HS-27A (cell line): Measurements from ENCODE around the gene CLCN5.
A peak's percentile ranks its signal among the peaks of the same experiment; 100 is the strongest.

Experiments
- DNase-seq: peaks from one replicate; pipeline ENCODE4 v3.0.0-alpha.2; 2012; ENCODE audit warnings: low read depth, missing footprints

Gene CLCN5

DNA sequence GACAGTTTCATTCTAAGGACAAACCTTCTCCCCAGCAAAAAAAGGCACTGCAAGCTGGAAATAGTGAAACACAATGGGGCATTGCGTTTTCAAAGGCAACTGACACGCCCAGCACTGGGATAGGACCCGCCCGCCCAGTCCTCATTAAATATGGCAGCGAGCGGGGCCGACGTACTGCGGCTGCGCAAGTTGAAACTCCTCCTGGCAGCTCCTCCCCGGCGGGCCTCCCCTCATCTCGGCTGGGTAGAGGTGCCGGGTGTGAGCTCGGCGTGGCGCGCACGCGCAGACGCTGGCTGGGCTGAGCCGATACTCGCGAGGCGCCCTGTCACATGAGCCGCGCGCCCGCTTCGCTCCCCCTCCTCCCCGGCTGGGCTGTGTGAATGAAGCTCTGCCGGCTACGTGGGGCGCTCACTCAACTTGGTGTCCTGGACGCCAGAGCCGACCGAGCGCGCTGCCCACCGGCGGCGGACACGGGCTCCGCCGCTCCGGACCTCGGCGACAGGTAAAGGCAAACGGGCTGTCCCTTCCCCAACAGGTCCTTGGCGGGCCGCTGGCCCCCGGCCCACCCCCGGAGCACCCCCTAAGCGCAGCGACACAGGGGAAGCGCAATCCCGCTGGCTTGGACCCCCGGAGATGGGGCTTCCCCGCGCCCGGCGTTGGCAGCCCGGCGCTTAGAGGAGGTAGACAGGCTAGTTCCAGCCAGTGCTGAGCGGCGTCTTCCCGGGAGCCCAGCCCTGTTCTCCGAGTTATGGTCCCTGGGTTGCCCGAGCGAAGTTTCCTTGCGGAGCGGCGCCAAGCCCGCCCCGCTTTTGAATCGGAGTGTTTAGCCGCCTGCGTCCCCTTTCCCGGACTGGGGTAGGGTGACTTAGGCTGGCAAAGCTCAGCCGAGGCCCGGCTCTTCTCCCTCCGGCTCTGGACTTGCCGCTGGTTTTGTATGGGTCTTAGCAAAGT lies at the start of gene CLCN5:
Gene CLCN5 (plus strand): TSS at position 306 of the 951 bp plus-strand sequence. CDS start 2,703 bp downstream, outside the sequence.
- peak; percentile 47 for DNase-seq

- peak; percentile 1 for DNase-seq
These were observed 45.6 kb upstream of the CLCN5 start for GRCh38 chrX:49876750-49877149.

- DNase-seq: no peak
These were observed 44.8 kb upstream of the CLCN5 start for GRCh38 chrX:49877397-49878101.

- no peak for DNase-seq
These were observed 44.1 kb upstream of the CLCN5 start for GRCh38 chrX:49878128-49878833.

DNA sequence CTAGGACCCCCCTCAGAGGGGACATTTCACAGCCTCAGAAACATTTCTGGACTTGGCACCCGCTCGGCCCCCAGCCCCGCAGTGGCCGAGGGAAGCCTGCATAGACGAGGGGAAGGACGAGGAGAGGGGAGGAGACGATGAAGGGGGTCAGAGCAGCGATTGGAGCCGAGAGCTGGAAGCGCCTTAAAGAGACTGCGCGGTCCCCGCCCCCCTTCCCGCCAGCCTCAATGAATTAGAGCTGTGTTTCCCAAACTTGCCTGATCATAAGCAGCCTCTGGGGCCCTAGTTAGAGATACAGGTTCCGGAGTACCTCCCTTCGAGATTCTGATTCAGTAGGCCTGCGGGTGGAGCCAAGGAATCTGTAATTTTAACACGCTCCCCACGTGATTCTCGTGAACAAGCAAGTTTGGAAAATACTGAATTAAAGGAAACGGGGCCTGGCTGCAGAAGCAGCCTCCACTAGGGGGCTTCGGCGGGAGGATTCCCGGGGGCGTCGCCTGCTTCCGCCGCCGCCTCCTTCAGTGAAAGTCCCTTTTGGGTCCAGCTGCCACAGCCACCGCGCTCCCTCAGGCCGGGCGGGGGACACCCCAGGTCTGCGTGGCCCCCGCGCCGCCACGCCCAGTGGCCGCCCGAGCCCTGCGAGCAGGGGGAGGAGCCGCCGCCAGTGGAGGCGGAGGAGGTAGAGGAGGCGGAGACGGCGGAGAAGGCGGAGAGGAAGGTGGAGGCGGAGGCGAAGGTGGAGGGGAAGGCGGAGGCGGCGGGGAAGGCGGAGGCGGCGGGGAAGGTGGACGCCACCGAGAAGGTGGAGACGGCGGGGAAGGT lies 43.4 kb upstream of the CLCN5 start, which contains the start of gene USP27X:
Gene USP27X (plus strand): TSS at position 651 of the 822 bp plus-strand sequence. CDS start 824 bp downstream, outside the sequence.
- DNase-seq: peak; percentile 38

DNA sequence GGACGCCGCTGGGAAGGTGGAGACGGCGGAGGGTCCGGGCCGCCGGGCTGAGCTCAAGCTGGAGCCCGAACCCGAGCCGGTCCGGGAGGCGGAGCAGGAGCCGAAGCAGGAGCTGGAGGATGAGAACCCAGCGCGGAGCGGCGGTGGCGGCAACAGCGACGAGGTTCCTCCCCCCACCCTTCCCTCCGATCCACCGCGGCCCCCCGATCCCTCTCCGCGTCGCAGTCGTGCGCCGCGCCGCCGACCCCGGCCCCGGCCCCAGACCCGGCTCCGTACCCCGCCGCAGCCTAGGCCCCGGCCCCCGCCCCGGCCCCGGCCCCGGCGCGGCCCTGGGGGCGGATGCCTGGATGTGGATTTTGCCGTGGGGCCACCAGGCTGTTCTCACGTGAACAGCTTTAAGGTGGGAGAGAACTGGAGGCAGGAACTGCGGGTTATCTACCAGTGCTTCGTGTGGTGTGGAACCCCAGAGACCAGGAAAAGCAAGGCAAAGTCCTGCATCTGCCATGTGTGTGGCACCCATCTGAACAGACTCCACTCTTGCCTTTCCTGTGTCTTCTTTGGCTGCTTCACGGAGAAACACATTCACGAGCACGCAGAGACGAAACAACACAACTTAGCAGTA lies 42.6 kb upstream of the CLCN5 start:
- DNase-seq: no peak

- no peak for DNase-seq
These were observed 41.7 kb upstream of the CLCN5 start for GRCh38 chrX:49880668-49881067.

- peak; percentile 3 for DNase-seq
These were observed 38.0 kb upstream of the CLCN5 start for GRCh38 chrX:49884290-49884862.

GRCh38 chrX:49892542-49892941 lies 29.9 kb upstream of the CLCN5 start:
- DNase-seq: no peak

DNA sequence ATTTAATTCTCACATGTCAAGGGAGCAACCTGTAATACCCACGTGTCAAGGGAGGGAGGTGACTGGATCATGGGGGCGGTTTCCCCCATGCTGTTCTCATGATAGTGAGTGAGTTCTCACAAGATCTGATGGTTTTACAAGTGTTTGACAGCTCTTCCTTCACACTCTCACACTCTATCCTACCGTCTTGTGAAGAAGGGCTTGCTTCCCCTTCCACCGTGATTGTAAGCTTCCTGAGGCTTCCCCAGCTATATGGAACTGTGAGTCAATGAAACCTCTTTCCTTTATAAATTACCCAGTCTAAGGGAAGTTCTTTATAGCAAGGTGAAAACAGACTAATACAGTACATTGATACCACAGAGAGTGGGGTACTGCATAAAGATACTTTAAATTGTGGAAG lies 25.4 kb upstream of the CLCN5 start:
- no peak for DNase-seq

DNA sequence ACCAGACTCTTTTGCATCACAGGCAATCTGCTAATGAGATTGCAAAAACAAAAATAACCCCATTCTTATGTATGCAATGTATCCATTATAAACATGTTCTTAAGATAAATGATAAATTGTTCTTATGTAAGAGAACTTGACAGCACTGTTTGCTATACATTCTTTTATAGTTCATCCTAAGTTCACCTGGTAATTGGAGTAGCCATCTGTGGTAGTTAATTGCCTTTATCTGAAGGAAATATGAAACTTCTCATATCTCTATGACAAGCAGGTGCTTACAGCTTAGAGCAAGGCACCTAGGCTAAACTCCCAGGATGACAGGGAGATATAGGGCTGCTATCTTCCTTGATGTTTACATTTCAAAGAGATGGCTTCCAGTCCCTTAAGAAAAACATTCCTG lies 21.3 kb upstream of the CLCN5 start:
- no peak for DNase-seq

GRCh38 chrX:49910344-49910743 lies 12.1 kb upstream of the CLCN5 start:
- DNase-seq: no peak

DNA sequence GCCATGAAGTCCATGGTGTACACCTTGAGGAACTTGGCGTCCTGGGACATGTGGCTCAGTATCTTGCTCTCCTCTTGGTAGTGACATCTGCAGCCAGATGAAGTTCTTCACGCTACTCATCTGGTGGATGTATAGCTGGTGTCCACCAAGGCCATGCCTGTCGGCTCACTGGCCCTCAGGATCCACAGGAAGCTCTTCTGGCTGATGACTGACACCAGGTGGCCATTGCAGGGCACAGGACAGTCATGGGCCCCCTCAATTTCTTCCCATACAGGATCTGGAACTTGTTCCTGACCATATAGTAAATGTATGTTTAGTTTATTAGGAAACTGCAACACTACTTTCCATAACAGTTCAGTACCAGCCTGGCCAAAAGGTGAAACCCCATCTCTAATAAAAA lies 10.3 kb upstream of the CLCN5 start:
- DNase-seq: no peak

DNA sequence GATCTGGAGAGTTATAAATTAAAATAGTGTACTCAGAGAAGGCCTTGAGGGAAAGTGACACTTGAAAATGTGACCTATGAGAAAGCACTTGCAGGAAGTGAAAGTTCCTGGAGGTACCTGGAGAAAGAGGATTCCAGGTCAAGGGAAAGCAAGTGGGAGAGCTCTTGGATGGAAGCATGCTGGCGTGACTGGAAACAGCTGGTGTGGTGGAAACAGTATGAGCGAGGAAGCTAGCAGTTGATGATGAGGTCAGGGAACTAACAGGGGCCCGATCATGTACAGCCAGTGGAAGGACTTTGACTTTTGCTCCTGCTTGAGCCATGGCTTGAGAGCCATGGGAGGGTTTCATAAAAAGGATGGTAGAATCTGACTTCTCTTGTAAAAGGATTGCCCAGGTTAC lies 9.5 kb upstream of the CLCN5 start:
- no peak for DNase-seq

GRCh38 chrX:49915361-49916222 lies 6.8 kb upstream of the CLCN5 start:
- DNase-seq: no peak

DNA sequence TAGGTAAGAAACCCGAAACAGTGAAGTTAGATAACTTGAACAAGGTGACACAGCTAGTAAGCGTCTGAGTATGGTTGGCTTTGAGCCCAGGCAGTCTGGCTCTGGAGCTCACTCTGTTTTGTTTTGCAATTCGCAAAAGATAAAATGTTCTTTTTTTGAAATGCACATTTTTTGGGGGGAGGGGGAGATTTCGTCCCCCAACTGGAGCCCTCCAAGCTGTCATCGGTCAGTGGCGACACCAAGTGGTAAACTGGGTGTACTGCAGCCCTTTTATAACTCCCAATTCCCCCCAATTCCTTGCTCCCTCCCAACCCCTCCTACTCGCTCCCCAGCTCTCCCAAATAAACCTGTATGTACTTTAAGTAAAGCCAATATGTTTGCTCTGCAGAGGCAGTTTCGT lies 2.8 kb upstream of the CLCN5 start:
- DNase-seq: no peak

- no peak for DNase-seq
These were observed 1.3 kb upstream of the CLCN5 start for GRCh38 chrX:49921109-49921508.

DNA sequence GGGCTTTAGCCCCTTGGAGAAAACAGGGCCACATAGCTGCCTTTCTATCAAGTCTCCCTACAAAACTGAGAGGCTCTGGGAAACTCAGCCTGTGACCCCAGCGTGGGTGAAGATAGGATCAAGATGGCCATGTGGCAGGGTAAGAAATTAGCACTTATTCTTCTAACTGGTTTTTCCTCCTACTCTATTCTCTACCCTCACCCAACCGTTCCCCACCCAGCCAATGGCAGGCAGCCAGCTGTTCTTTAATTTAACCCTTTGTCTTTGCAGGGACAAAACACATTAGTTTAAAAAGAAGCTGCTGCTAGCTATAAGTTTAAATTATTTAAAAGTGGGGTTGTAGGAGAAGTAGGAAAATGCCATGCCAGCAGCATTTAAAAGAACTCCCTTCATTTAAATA lies 2.8 kb downstream of the CLCN5 start:
- DNase-seq: no peak

DNA sequence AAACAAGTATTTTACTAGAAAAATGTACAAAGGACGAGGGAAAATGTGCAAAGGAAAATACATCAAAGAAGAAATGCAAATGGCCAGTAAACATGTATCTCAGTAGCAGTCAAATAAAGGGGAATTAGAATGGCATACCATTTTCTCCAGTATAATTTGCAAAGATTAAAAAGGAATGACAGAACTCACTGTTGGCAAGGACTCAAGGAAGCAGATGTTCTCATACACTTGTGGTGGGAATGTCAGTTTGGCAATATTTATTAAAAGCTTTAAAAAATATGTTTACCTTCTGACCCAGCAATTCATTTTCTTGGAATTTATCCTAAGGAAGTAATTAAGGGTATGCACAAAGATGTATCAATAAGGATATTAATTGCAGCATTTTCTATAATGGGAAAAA lies 7.6 kb downstream of the CLCN5 start:
- DNase-seq: no peak

- DNase-seq: no peak
These were observed 10.4 kb downstream of the CLCN5 start for GRCh38 chrX:49932791-49933190.
